ENCODE measurements around the gene INTS13.
"Not testable (repeated sequence)": the region's sequence is repeated elsewhere in the genome, so short reads cannot be mapped to it uniquely, and the experiment has no call there.

The INTS13 gene

DNA sequence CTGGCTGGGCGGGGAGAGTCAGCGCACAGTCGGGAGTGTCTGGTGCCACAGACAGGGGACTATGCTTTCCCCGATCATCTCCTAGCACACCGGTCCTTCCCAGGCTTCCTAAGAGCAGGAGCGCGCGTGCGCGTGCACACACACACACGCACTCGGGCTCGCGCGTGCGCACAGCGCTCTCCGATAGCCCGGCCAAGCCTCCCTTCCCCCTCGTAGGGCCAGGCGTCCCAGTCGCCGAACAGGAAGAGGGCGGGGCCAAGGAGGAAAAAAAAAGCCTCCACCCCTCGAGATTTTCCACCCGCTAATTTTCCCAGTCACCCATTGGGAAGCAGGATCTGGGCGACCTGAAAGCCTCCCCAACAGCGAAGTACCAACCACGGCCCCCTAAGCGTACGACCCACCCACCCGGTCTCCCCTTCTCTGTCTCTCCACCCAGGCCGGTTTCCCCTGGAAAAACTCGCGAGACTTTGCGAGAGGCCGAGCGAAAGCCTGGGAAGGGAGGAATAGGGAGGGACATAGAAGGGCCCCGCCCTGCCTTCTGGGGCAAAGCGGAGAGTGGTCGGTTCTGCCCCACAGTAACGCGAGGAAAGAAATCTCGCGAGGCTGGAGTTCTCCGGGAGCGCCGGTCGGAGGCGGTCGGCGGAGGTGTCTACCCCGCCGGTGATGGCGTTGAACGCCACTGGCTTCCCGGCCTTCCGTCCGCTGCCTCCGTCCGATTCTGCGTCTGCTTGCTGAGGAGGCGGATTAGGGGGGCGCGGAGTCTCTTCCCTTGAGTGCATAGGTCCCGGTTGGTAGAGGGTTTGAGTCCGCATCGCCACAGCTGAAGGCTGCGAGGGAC lies at the start of gene INTS13, which contains the start of gene FGFR1OP2:
INTS13 (minus strand) TSS at position 119 of the 838 bp plus-strand sequence. CDS start 1,178 bp downstream, outside the sequence.
FGFR1OP2 (plus strand) TSS at position 608 of the 838 bp plus-strand sequence. CDS start 15,689 bp downstream, outside the sequence.
- peak; percentile 95 for DNase-seq (ENCODE audit: low read depth)

DNA sequence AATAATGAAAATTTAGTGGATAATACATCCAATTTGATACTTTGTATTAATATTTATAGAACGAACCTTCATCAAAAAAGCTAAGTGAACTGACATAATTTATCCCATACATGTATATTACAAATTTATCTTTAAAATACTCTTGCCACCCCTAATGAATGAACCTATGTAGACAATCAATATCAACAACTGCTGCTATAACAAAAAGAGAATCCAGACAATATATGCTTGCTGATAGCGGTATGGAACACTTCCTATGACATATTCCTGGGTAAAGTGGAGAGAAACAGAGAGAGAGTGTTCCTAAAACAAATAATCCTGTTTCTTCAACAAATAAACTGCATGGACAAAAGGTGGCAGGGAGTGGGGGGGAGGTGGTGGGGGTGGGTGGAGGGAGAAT lies 45.1 kb upstream of the INTS13 start:
- DNase-seq (ENCODE audit: low read depth) = no peak

GRCh38 chr12:26979733-26980132 lies 42.0 kb upstream of the INTS13 start:
- DNase-seq (ENCODE audit: low read depth) = no peak

DNA sequence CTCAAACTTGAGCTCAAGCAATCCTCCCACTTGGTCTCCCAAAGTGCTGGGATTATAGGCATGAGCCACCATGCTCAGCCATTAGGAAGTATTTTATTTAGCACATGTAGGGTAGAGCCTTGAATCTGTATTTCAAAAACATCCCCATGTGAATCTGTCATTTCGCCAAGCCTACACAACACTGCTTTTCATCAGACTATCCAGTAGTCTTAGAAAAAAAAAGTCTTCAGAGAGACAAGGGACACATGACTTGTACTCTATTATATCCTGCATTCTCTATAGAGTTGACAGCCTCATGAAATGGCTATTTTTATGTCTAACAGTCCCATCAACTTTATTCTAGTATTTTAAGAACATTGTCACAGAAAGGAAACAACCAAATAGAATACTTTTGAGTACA lies 41.0 kb upstream of the INTS13 start:
- DNase-seq (ENCODE audit: low read depth) = no peak

GRCh38 chr12:26976687-26977086 lies 38.9 kb upstream of the INTS13 start:
- no peak for DNase-seq (ENCODE audit: low read depth)

DNA sequence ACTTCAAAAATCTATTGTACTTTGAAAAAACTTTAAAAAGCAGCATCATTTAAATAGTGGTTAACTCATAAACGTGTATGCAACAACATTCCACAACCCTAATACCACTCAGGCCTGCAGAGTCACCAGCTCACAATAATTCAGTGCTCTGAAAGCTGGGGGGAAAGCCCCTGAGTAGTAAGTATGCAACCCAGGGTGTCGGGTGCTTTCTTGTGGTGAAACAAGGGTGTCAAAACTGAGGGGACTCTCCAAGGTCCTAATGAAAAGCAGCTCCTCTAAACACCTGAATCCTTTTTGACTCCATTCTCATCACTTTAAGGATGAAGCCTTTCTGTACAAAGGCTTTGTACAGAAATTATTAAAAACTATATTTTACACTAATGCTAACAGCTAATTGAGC lies 34.2 kb upstream of the INTS13 start:
- DNase-seq (ENCODE audit: low read depth) = no peak

DNA sequence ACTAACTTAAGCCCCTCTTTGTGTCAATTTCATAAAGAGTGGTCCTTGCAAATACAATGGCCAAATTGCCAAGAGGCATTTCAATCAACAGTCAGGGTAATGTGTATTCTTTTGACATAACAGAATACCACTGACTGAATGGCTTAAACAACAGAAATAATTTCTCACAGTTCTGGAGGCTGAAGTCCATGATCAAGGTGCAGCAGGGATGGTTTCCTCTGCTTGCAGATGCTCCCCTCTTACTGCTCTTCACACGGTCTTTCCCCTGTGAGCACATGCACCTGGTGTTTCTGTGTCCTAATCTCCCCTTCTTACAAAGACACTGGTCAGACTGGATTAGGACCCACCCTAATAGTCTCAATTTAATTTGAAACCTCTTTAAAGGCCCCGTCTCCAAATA lies 32.4 kb upstream of the INTS13 start:
- DNase-seq (ENCODE audit: low read depth) = no peak

DNA sequence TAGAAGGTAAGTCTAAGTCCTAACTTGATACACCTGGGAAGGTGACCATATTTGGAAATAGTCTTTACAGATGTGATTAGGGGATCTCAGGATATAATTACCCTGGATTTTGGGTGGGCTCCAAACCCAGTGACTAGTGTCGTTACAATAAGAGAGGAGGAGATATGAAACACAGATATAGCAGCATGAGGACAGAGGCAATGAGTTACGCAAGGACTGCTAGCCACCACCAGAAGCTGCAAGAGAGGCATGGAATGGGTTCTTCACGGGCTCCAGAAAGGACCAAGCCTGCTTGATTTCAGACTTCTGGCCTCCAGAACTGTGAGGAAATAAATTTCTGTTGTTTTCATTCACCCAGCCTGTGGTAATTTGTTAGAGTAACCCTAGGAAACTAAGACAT lies 29.1 kb upstream of the INTS13 start:
- no peak for DNase-seq (ENCODE audit: low read depth)

DNA sequence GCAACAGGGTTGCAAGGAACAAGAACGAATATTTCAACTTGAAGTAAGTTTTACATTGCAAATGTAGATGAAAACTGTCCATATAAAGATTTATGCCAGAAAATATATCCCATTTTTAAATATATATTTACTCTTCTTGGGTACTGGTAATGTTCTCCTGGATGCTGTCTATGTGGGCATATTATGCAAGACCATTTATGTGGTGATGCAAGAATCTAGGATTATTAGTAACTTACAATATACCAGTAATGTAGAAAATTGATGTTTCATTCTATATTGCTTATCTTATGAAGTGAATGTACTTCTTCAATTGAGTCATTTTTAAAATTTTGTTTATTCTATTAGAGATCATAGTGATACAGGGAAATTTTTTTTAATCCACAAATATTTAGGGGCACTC lies 25.6 kb upstream of the INTS13 start:
- DNase-seq (ENCODE audit: low read depth) = no peak

GRCh38 chr12:26961803-26962202 lies 24.0 kb upstream of the INTS13 start:
- DNase-seq (ENCODE audit: low read depth) = no peak

DNA sequence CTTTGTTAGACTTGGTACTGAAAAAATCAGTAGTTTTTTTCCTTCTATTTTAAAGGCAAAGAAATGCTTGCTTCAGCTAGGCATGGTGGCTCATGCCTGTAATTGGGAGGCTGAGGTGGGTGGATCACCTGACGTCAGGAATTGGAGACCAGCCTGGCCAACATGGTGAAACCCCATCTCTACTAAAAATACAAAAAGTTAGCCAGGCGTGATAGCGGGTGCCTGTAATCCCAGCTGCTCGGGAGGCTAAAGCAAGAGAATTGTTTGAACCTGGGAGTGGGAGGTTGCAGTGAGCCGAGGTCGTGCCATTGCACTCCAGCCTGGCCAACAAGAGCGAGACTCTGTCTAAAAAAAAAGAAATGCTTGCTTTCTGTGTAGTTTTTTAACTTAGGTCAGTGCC lies 23.6 kb upstream of the INTS13 start:
- DNase-seq (ENCODE audit: low read depth) = not testable (repeated sequence)

DNA sequence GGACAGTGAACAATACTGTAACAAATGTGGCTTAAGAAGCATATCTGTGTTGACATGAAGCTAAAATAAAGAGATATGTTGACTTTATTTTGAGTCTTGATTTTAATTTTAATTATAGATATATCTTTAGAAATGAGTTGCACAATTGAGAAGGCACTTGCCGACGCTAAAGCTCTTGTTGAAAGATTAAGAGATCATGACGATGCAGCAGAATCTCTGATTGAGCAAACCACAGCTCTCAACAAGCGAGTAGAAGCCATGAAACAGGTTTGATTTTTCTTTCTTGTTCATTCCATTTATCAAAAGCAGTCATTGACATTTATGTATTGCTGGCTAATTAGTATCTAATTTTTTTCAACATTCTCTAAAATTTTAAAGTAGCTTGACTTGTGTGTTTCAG lies 16.2 kb upstream of the INTS13 start:
- no peak for DNase-seq (ENCODE audit: low read depth)

GRCh38 chr12:26953447-26953846 lies 15.7 kb upstream of the INTS13 start:
- DNase-seq (ENCODE audit: low read depth) = no peak

GRCh38 chr12:26948309-26948708 lies 10.5 kb upstream of the INTS13 start:
- DNase-seq (ENCODE audit: low read depth) = no peak

- DNase-seq (ENCODE audit: low read depth) = no peak
Measured at GRCh38 chr12:26941215-26941594, 3.4 kb upstream of the INTS13 start.

DNA sequence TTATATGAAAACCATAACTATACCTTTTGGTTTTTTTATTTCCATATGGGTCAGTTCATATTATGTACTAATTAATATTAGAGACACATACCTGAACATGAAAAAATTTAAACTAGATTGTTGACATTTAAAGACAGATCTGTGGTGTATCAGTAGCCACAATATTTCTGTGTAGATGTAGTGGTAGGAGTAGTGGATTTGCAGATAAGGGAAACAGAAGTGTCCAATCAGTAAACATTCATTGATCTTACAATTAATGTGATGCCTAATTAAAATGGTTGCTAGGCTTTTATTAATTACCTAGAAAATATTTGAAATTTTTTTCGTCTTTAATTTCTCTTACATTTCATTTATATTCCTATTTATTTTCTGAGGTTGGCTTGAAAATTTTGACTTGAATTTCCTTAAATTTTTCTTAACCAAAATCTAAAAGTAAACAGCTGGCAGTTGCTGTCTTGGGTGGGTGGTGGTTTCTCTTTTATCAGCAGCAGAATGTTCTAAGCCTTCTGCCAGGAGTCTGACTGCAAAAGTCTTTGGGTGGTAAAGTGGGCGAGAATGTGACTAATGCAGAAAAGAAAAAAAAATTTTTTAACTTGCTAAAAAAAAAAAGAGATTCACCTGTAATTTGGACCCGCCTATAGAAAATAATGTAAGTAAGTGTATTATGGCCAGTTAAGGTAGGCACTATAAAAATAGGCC lies 2.9 kb upstream of the INTS13 start:
- no peak for DNase-seq (ENCODE audit: low read depth)

GRCh38 chr12:26939953-26940352 lies 2.2 kb upstream of the INTS13 start:
- no peak for DNase-seq (ENCODE audit: low read depth)

DNA sequence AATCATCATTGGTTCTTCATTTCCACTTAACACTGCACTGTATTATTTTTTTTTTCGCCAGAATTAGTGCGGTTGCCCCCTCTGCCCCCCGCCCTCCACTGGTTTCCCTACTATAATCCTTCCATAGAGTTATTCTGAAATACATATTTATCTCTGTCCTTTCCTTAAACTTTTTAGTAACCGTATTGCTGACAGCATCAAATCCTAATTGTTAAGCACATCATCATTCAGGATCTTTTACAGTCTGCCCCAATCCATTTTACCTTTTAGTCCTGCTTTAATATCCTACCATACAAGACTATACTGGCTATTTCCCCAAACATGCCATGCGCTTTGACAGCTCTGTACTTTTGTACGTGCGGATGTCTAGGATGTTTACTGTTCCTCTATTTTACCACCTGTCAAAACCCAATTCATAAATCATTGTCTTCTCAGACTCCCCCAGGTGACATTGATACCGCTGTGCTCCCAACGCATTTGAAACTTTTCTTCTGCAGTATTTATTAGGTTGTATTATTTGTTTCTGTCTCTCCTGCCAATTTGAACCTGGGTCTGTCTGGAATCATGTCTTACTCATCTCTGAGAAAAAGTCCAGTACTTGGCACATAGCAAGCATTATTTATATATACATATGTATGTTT lies 1.5 kb upstream of the INTS13 start:
- no peak for DNase-seq (ENCODE audit: low read depth)

DNA sequence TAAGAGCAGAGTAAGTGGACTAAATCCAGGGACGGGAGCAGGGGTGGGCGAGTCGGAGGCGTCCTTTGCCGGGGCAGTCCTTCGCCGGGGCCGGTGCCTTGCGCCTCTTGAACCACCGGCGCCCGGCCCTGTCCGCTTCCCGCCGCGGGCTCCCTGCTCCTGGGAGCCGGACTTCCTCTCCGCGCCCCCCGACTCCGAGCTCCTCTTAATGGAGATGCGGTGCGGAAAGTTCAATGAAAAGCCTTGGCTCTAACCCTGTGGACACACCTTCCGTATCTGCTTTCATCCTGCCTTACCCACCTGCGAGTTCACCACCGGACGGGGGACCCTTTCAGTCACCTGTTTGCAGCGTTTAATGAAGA lies 901 bp upstream of the INTS13 start:
- no peak for DNase-seq (ENCODE audit: low read depth)

DNA sequence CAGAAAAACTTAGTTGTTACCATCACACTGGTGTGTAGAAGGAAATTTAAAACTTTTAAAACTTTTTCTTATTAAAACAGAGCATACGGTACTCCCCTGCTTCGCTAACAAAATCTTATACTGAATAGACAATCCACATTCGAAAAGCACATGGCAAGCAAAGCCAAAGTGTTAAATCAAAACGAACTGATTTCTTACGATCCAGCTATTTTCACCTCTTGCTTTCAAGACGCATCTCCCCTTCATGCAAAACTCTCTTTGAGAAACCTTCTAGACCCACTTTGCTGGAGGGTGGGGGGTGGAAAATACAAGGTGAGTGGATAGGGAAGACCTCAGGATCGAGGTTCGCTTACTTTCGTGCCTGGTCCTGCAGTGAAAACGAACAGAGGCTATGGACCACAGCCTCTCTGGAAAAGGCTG lies 328 bp downstream of the INTS13 start:
- DNase-seq (ENCODE audit: low read depth) = no peak

- no peak for DNase-seq (ENCODE audit: low read depth)
Measured at GRCh38 chr12:26936559-26937442, 980 bp downstream of the INTS13 start.

Data from HS-5 (cell line).